PFSK-1 (cell line): ENCODE results near the gene MLIP.

Experiments used
- FOXP2 ChIP-seq: optimal IDR thresholded peaks from 2 replicates; pipeline ENCODE3; 2011; ENCODE audit warnings: borderline replicate concordance, control low read depth, inconsistent platforms; ENCODE audit not compliant: insufficient read depth; ENCODE audit errors: extremely low read length, extremely low read depth
- POLR2AphosphoS5 ChIP-seq: IDR thresholded peaks from 2 replicates; pipeline ENCODE4 v1.6.1; 2012; ENCODE audit warnings: low read depth, mild to moderate bottlenecking, control low read depth, low read length, moderate library complexity
- REST ChIP-seq, 2 experiments: IDR thresholded peaks; 2 replicates each; pipeline versions ENCODE4 v1.6.1 to v1.8.0; 2011 to 2012; ENCODE audit warnings: low read depth in 2 of 2, low read length in 2 of 2, control low read depth in 1 of 2, inconsistent platforms in 1 of 2, mild to moderate bottlenecking in 1 of 2, moderate library complexity in 1 of 2; ENCODE audit not compliant: insufficient read depth in 1 of 2
- SIN3A ChIP-seq: IDR thresholded peaks from 2 replicates; pipeline ENCODE4 v1.6.1; 2012; ENCODE audit warnings: mild to moderate bottlenecking, low read length, moderate library complexity, borderline replicate concordance; ENCODE audit not compliant: insufficient read depth

- TF ChIP-seq POLR2AphosphoS5 = no peak
- TF ChIP-seq FOXP2 = no peak
- no peak for TF ChIP-seq REST (IDR thresholded peaks at IDR 0.05; ENCODE audit: insufficient read depth in 1 of 2, low read depth in 2 of 2, low read length in 2 of 2)
- TF ChIP-seq SIN3A = no peak
Observed at GRCh38 chr6:54095723-54096122, 15.5 kb upstream of the MLIP start.
